ENCODE measurements around the gene NTHL1.

- TF ChIP-seq CTCF (conservative IDR thresholded peaks at IDR 0.05 in 1 of 2, IDR thresholded peaks at IDR 0.05 in 1 of 2; ENCODE audit: low read depth in 1 of 2, low read length in 2 of 2) = no peak
- no peak for TF ChIP-seq EZH2 (IDR thresholded peaks at IDR 0.05; ENCODE audit: low read length, missing control alignments)
Measured at GRCh38 chr16:2030036-2030435, 17.6 kb downstream of the NTHL1 start.
